H1 (cell line): ENCODE results near the gene RHOBTB3. TPM values are rescaled to one million over a fixed set of nuclear protein-coding genes. Genes with fewer than 3 reads are reported as not detected.

Source experiments
- ATF2 ChIP-seq: IDR thresholded peaks from 2 replicates; pipeline ENCODE4 v1.6.1; 2012; ENCODE audit warnings: low read length, inconsistent platforms
- KDM4A ChIP-seq: IDR thresholded peaks from one replicate; pipeline ENCODE4 v1.7.1; 2012; ENCODE audit warnings: low read depth, mild to moderate bottlenecking, moderate library complexity, low read length, inconsistent platforms; ENCODE audit not compliant: severe bottlenecking
- NRF1 ChIP-seq: IDR thresholded peaks from 2 replicates; pipeline ENCODE4 v1.6.1; 2011; ENCODE audit warnings: mild to moderate bottlenecking, low read depth, low read length, improper control_type of control experiment
- RAD21 ChIP-seq, 2 experiments: IDR thresholded peaks in 1 of 2; conservative IDR thresholded peaks in 1 of 2; 2 replicates each; pipeline ENCODE4 v1.6.1; 2011; ENCODE audit warnings: low read depth in 2 of 2, low read length in 2 of 2, improper control_type of control experiment in 1 of 2, inconsistent platforms in 1 of 2, mild to moderate bottlenecking in 1 of 2, moderate library complexity in 1 of 2
- polyA plus RNA-seq, 7 experiments: library from polyadenylated mRNA; depleted of rRNA in 3 of 7; stranded (reverse) in 5 of 7; unstranded in 2 of 7; fragments of >200 nt in 5 of 7; fragments of 200-250 nt in 2 of 7; gene quantifications; 1 replicate in 5 of 7; 2 replicates in 1 of 7; 4 replicates in 1 of 7; pipeline versions ENCODE4 v1.2.1 to v1.2.3, GENCODE V29; 2011 to 2013; ENCODE audit warnings: missing spikeins in 2 of 7, mixed read lengths in 2 of 7
- total RNA-seq: library from RNA; stranded (reverse); fragmentation: NEBNext Ultra II Directional; extraction: Animal tissue kit (Norgen Biotek cat#: 25700); gene quantifications from 2 replicates; pipeline ENCODE4 v1.2.1, GENCODE V29; 2021

Gene RHOBTB3
- total and polyA plus RNA-seq, 2 of the 8 experiments (the other 6 are each of a cell fraction or from before 2014, with no cell fraction given), result 8.2 to 17.5 TPM

GRCh38 chr5:95818181-95819147 lies 87.3 kb downstream of the RHOBTB3 start (continued):
- no peak for TF ChIP-seq KDM4A
- TF ChIP-seq RAD21 (IDR thresholded peaks at IDR 0.05 in 1 of 2, conservative IDR thresholded peaks at IDR 0.05 in 1 of 2; ENCODE audit: low read depth in 2 of 2, low read length in 2 of 2), result no peak
- TF ChIP-seq NRF1, result no peak
- no peak for TF ChIP-seq ATF2
